Caki2 (cell line): Measurements from ENCODE around the gene KRT85. TPM values are rescaled to one million over a fixed set of nuclear protein-coding genes. Genes with fewer than 3 reads are reported as not detected.

Experiments
- DNase-seq: peaks from one replicate; pipeline ENCODE4 v3.0.0-alpha.2; 2015; ENCODE audit warnings: low read depth
- in situ Hi-C: cut with HindIII; loops from 2 replicates; pipeline ENCODE4 v1.10.0; 2016; ENCODE audit warnings: low sequenced_read_pairs, low pct_unique_long_range_greater_than_20kb, mixed read lengths
- total RNA-seq: library from RNA; depleted of rRNA; stranded (reverse); fragments of >200 nt; shearing (Covaris generic); gene quantifications from 2 replicates; pipeline ENCODE4 v1.2.3, GENCODE V29; 2014; ENCODE audit warnings: low replicate concordance

Gene KRT85
- total RNA-seq, 1 experiment from 2014 or later, result not detected

- DNase-seq, result no peak
- in situ Hi-C loops, result no loop called here
Measured at GRCh38 chr12:52398176-52398575, 30.9 kb upstream of the KRT85 start.

DNA sequence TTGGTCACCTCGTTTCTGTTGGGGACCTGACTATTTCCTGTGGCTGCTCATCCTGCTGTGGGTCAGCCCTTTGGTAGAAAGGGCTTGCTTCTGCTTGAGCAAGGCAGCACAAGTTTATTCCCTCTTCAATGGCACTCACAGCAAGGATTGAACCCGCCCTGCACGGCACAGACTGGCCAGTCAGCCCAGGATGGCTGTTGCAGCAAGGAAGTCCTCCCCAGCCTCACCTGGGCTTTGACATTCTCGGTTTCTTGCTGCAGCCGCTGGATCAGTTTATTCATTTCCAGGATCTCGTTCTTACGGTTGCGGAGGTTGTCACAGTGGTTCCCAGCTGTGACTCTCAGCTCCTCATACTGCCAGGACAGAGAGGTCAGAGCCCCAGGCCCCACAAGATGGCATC, 29.4 kb upstream of the KRT85 start:
- no peak for DNase-seq
- in situ Hi-C loops, result no loop called here

- DNase-seq, result no peak
- in situ Hi-C loops, result no loop called here
Measured at GRCh38 chr12:52395761-52396434, 28.6 kb upstream of the KRT85 start.

DNA sequence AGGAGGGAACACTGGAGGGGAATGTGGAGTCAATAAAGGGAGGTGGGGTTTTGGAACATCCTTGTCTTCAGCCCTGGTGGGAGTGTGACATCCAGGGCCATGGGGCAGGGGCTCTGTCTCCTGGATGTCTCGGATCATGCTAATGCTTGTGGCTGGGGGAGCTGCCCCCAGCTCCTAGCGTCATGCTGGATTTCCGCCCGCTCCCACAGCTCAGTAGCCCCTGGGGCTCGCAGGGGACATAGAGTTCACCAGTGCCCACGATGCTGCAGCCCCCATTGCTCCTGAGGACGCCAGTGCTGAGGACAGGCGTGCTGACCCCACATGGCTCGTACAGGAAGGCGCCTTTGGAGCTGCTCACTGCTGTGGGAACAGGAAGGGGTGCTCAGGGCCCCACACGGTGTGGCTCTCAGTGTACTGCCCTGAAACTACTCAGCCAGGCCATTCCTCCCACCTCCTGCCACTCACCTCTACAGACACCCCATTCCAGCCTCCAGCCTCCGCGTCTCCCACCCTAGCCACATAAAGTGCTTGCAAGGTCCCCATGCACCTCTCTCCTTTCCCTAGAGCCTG, 27.6 kb upstream of the KRT85 start:
- in situ Hi-C loops, result no loop called here

GRCh38 chr12:52392465-52393007, 25.3 kb upstream of the KRT85 start:
- DNase-seq, result no peak
- in situ Hi-C loops, result no loop called here

More for the DNA sequence above, 27.6 kb upstream of the KRT85 start:
- DNase-seq, result no peak

- in situ Hi-C loops, result no loop called here
- no peak for DNase-seq
Measured at GRCh38 chr12:52391618-52392002, 24.3 kb upstream of the KRT85 start.

DNA sequence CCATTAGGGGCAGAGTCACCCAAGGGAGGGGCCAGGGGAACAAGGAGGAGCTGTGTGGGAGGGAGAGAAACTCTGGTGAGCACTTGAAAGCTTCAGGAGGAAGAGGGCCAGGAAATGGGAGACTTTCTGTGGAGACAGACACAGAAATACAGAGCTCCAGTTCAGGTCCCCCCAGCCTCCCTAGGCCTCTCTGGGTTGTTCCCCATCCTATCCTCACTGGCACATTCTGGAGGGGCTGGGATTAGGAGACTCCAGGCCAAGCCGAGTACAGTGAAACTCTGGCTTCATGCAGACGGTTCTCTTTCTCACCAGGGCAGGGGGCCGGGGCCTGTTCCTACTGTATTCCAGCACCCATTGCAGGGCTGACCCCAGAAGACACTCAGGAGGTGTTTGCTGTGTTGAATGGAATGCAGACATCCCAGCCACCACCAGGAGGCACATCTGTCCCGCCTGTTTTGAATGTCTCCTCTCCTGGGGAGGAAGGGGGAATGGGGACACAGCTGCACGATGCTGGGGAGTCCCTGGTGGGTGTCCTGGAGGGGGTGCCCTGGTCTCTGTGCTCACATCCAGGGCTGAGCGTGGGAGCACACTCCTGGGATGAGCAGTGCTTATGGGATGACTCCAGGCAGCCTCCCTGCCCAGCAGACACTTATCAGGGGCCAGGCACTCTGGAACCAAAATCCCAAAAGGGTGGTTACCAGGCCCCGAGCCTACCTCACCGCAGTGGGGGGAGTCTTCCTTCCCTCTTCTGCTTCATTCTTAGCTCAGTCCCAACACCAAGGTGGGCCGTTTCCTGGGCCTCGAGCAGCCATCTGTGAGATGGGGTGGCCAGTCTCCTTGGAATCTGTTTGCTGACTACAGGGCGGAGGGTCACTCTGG, 23.7 kb upstream of the KRT85 start:
- no peak for DNase-seq
- in situ Hi-C loops, result no loop called here

GRCh38 chr12:52389313-52390207, 22.3 kb upstream of the KRT85 start:
- DNase-seq, result no peak
- in situ Hi-C loops, result no loop called here

GRCh38 chr12:52387859-52388258, 20.6 kb upstream of the KRT85 start:
- DNase-seq, result no peak
- in situ Hi-C loops, result no loop called here

GRCh38 chr12:52385226-52385702, 18.0 kb upstream of the KRT85 start, which contains the start of gene KRT84:
TSS of gene KRT84 (minus strand) at chr12:52385652. CDS start at chr12:52385585, 67 bp downstream.
- in situ Hi-C loops, result no loop called here
- DNase-seq, result no peak

GRCh38 chr12:52383331-52383730, 16.1 kb upstream of the KRT85 start:
- in situ Hi-C loops, result no loop called here
- no peak for DNase-seq

GRCh38 chr12:52382854-52383253, 15.6 kb upstream of the KRT85 start:
- in situ Hi-C loops, result no loop called here
- no peak for DNase-seq

- DNase-seq, result no peak
- in situ Hi-C loops, result no loop called here
Measured at GRCh38 chr12:52381206-52381605, 13.9 kb upstream of the KRT85 start.

DNA sequence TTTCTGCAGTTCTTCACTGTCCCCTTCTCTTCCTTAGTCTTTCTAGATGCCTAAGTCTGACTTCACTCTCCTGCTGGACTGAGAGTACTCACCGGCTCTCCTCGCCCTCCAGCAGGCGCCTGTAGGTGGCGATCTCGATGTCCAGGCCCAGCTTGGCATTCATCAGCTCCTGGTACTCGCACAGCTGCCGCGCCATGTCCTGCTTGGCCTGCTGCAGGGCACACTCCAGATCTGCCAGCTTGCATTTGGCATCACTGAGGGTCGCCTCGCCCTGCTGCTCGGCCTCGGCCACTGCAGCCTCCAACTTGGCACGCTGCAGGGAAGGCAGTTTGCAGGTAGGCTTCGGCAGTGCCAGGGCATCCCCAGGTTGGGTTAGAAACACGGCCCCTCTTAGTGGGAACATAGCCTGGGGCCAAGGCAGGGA, 13.0 kb upstream of the KRT85 start:
- in situ Hi-C loops, result no loop called here
- no peak for DNase-seq

- in situ Hi-C loops, result no loop called here
- DNase-seq, result no peak
Measured at GRCh38 chr12:52379536-52379935, 12.3 kb upstream of the KRT85 start.

DNA sequence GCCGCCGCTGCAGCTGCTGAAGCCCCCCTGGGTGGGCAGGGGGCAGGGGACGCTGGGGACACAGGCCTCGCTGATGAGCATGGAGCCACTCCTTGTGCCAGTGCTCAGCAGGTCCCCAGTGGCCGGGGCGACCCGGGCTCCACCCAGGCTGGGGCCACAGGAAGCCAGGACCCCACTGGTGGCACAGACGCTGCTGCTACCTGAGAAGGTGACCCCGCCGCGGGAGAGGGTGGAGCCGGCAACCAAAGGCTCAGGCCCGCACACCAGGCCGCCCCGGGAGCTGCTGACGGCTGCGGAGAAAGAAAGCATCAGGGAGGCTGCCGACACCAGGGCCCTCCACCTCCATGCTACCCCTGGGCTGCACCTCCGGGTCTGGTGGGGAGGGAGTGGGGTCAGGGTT, 10.8 kb upstream of the KRT85 start:
- no peak for DNase-seq
- in situ Hi-C loops, result no loop called here

GRCh38 chr12:52377266-52377665, 10.0 kb upstream of the KRT85 start:
- no peak for DNase-seq
- in situ Hi-C loops, result no loop called here
